Cardiac fibroblast (primary cell): ENCODE data around the gene OR1K1.
"Not testable (repeated sequence)": the region's sequence is repeated elsewhere in the genome, so short reads cannot be mapped to it uniquely, and the experiment has no call there.

Source experiments
- DNase-seq, 2 donors: peaks; one replicate each; pipeline versions ENCODE4 v3.0.0 to v3.0.0-alpha.2; 2010; ENCODE audit warnings: low read depth in 2 of 2
- H3K4me3 ChIP-seq, 2 donors: replicated peaks in 1 of 2; 1 replicate in 1 of 2; 2 replicates in 1 of 2; pipeline ENCODE4 v1.5.1; 2011; ENCODE audit warnings: low read depth in 2 of 2, low read length in 2 of 2, mild to moderate bottlenecking in 2 of 2, moderate library complexity in 1 of 2
- TF ChIP-seq, protein P1 (sequence below): IDR thresholded peaks from one replicate; pipeline ENCODE4 v1.5.1; 2011; ENCODE audit warnings: low read depth, mild to moderate bottlenecking, low read length, inconsistent platforms

The OR1K1 gene

DNA sequence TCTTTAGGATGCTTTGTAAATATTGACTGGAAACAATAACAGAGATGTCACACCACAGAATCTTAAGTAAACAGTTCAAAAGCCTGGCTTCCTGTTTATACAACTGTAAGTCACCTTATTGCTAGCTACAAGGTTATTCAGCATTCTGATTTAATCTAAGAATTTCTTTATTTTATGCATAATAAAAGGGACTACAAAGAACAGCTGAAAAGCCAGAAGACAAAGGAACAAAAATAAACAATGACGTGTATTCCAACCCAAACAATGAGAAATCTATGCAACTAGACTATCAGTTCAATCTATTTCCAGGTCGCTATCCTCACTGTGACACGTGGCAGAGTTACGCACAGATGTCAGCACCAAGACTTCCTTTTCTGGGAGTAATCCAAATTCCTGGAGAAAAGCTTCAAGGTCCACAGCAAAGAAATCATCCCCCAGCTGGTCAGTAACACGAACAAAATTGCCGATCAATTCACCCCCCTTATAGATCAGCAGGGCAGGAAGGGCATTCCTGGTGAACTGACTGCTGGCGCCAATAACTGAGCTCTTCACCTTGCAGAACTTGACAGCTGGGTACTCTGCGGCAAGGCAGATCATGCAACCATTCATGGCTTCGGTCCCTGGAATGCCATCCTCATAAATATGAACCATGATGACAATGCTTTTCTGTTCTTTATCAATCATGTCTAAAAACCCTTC is 20.0 kb downstream of the OR1K1 start:
- no peak overlapping the region for H3K4me3 ChIP-seq
- DNase-seq = peak; percentile 34 to 73
- TF ChIP-seq, protein P1, sequence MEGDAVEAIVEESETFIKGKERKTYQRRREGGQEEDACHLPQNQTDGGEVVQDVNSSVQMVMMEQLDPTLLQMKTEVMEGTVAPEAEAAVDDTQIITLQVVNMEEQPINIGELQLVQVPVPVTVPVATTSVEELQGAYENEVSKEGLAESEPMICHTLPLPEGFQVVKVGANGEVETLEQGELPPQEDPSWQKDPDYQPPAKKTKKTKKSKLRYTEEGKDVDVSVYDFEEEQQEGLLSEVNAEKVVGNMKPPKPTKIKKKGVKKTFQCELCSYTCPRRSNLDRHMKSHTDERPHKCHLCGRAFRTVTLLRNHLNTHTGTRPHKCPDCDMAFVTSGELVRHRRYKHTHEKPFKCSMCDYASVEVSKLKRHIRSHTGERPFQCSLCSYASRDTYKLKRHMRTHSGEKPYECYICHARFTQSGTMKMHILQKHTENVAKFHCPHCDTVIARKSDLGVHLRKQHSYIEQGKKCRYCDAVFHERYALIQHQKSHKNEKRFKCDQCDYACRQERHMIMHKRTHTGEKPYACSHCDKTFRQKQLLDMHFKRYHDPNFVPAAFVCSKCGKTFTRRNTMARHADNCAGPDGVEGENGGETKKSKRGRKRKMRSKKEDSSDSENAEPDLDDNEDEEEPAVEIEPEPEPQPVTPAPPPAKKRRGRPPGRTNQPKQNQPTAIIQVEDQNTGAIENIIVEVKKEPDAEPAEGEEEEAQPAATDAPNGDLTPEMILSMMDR = no peak

DNA sequence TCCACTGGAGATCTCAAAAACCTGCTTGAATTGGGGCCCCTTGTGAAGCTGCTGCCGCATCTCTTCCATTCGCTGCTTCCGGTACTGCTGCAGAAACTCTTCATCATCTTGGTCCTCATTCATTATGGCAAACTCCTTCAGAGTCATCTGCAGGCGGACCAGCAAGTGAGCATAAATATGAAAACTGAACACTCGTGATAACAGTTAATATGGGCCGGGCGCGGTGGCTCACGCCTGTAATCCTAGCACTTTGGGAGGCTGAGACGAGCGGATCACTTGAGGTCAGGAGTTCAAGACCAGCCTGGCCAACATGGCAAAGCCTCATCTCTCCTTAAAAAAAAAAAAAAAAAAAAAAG is 20.5 kb downstream of the OR1K1 start:
- TF ChIP-seq, protein P1 = no peak
- DNase-seq = no peak
- no peak overlapping the region for H3K4me3 ChIP-seq

DNA sequence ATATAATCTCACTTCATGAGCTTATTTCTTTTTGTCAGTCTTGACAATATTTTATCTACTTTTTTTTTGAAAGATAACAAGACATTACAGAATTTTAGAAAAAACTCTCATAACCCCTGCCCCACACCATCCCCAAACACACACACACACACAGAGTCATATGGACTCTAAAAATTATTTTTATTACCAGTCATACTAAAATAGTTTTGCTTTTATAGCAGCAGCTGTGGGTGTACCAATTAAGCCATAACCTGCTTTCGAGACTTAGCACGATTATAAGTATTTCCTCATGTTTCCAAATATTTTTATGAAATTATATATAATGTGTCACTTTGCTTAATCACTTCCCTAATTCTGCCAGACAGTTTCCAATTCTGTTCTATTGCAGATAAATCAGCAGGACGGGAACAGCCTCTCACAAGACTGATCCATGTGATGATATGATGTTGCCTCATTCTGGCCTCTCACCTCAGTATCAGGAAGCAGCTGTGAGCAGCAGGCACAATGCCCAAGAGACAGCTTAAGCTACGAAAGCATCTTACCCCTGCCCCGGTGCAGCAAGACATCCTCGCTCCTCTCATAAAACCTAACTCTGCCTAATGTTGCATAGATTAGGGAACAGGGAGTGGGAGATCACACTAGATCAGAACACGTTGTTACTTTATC is 21.5 kb downstream of the OR1K1 start:
- DNase-seq = peak; percentile 48 to 57
- H3K4me3 ChIP-seq = no peak overlapping the region
- TF ChIP-seq, protein P1 = no peak

DNA sequence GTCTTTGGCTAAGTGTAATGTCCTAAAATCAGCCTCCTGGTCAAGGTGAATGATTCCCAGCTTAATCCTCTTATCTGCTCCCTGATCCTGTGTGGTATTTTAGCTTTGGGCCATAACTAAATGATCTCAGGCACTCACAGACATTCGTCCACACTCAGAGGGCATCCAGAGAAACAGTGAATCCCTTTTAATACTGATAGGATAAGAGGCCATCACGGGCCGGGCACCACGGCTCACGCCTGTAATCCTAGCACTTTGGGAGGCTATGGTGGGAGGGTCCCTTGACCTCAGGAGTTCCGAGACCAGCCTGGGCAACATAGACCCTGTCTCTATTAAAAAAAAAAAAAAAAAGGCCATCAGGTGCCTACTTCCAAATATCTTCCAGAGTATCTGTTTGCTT is 22.1 kb downstream of the OR1K1 start:
- no peak overlapping the region for H3K4me3 ChIP-seq
- TF ChIP-seq, protein P1 = no peak
- no peak for DNase-seq

DNA sequence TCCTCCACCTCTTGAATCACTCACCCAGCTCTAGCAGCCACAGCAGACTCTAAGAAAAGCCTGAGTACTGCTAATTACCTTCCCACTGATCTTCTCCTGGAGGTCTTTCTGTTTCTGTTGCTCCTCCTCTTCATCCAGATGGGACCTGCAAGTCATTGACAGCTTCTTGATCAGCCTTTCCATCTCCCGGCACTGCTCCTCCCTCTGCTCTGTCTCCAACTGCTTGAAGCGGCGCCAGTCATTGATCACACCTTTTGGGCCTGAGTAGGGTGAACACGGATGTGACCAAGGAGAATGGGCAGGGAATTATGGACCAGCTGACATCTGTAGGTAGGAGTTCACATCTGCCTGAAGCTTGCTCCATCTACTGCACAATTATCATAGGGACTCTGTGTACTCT is 23.0 kb downstream of the OR1K1 start:
- no peak for DNase-seq
- no peak overlapping the region for H3K4me3 ChIP-seq
- TF ChIP-seq, protein P1 = no peak

DNA sequence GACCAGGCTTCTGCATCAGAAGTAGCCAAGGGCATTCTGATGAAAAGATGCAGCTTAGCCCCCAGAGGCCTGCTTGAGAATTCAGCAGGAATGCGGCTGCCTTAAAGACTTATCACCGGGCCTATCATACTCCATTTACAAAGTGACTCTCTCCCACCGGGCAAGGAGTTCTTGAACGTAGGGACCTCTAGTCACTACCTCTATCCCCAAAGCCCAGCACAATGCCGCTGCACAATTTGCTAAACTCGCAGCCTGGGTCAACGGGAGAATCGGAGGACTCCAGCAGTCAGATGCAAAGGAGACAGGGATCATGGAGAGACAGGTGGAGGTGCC is 27.8 kb downstream of the OR1K1 start:
- DNase-seq = peak; percentile 41 to 53
- H3K4me3 ChIP-seq = peak overlapping the region; percentile 68 to 93
- TF ChIP-seq, protein P1 = no peak

DNA sequence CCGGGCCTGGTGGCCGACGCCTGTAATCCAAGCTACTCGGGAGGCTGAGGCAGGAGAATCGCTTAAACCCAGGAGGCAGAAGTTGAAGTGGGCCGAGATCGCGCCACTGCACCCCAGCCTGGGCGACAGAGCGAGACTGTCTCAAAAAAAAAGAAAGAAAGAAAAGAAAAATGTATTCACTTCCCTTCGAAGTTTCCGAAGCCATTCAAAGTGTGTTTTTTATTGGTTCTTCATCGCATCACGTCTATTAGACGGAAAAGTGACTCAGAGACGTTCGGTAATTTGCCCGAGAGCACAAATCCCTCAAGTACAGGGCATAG is 29.0 kb downstream of the OR1K1 start:
- peak overlapping the region; percentile 68 to 93 for H3K4me3 ChIP-seq
- DNase-seq = not testable (repeated sequence)
